AG04449 (cell line): ENCODE measurements around the gene CRIP3.

Experiments
- CTCF ChIA-PET: fragments of 350-600 bp; formaldehyde crosslinking; extraction: SDS; loops from one replicate; lab custom pipeline; 2021; ENCODE audit warnings: antibody characterized with exemption; lab: Yijun Ruan, JAX
- POLR2A ChIA-PET: fragments of 400-600, 350-600 bp; formaldehyde crosslinking; extraction: SDS; loops from one replicate; lab custom pipeline; 2020; ENCODE audit warnings: antibody characterized with exemption, inconsistent platforms; lab: Yijun Ruan, JAX
- DNase-seq: peaks from one replicate; pipeline ENCODE4 v3.0.0-alpha.2; 2010; ENCODE audit warnings: low read depth, low spot score
- H3K4me3 ChIP-seq: 2 replicates; pipeline ENCODE4 v1.5.1; 2011; ENCODE audit warnings: low read depth, mild to moderate bottlenecking, control low read depth, low read length
- TF ChIP-seq, protein P1 (sequence below): IDR thresholded peaks from one replicate; pipeline ENCODE4 v1.5.1; 2011; ENCODE audit warnings: mild to moderate bottlenecking, moderate library complexity, low read length, control low read depth, inconsistent platforms; ENCODE audit not compliant: insufficient read depth; ENCODE audit errors: missing control alignments

CRIP3 gene

GRCh38 chr6:43258807-43259686, 49.6 kb downstream of the CRIP3 start:
- TF ChIP-seq, protein P1, sequence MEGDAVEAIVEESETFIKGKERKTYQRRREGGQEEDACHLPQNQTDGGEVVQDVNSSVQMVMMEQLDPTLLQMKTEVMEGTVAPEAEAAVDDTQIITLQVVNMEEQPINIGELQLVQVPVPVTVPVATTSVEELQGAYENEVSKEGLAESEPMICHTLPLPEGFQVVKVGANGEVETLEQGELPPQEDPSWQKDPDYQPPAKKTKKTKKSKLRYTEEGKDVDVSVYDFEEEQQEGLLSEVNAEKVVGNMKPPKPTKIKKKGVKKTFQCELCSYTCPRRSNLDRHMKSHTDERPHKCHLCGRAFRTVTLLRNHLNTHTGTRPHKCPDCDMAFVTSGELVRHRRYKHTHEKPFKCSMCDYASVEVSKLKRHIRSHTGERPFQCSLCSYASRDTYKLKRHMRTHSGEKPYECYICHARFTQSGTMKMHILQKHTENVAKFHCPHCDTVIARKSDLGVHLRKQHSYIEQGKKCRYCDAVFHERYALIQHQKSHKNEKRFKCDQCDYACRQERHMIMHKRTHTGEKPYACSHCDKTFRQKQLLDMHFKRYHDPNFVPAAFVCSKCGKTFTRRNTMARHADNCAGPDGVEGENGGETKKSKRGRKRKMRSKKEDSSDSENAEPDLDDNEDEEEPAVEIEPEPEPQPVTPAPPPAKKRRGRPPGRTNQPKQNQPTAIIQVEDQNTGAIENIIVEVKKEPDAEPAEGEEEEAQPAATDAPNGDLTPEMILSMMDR = no peak
- CTCF ChIA-PET = interaction anchor here (9.4 kb wide), 1 partner anchor 78 kb away, joined by 156 read pairs; no protein-coding TSS in a partner anchor
- POLR2A ChIA-PET = interaction anchor here (0.6 kb wide), 1 partner anchor 163 kb away, joined by 3 read pairs; no protein-coding TSS in a partner anchor
- no peak for DNase-seq
- no peak overlapping the region for H3K4me3 ChIP-seq

DNA sequence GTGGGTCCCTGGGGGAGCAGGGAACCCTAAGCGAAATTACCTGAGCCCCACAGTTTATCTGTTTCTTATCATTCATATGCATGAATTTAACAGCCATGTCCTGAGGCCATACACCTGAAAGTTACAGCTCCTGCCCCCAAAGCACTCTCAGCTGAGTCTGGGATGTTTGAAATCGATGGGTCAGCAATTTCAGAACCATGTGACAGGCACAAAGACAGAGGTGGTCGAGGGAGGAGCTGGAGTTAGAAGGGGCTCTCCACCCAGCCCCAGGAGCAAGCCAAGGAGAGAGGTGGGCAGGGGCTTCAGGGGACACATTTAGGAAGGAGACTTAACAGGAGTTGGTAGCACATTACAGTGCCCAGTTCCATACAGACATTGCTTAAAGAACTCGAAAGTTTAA, 50.4 kb downstream of the CRIP3 start:
- ChIA-PET CTCF (interaction anchor here (9.4 kb wide), 1 partner anchor 79 kb away, joined by 156 read pairs; no protein-coding TSS in a partner anchor), POLR2A (no interaction called here)
- TF ChIP-seq, protein P1 = no peak
- DNase-seq = no peak
- no peak overlapping the region for H3K4me3 ChIP-seq

DNA sequence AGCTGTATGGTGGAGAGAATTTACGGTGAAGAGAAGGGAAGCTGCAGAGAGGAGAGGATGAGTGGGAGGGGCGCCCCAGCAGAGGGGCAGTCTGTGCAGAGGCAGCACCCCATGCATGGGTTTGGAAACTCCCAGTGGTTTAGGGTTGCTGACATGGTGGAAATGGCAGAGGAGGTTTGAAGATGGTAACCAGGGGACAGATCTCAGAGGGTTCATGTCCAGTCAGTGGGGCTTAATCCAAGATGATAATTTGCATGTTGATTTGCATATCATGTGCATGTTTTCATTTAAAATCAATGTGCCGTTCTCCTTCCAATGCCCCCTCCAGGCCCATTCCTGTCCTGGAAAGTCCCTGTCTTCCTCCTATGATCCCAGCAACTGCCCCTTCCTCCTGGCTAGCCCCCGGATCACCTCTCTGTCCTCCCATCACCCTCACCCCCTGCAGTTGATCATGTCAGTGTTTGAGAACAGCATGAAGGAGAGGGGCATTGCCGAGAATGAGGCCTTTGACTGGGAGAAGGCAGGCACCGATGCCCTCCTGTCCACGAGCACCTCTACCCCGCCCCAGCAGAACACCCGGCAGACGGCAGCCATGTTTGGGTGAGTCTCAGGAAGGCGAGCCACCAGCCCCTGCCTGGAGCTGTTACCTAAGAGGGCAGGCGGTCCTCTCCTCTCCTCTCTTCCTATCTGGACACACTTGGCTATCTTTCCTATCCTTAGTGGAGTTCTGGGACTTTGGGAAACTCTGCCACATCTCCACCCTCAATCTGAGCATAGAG, 51.1 kb downstream of the CRIP3 start:
- ChIA-PET POLR2A (no interaction called here), CTCF (interaction anchor here (1.8 to 9.4 kb wide), 3 partner anchors 28 to 80 kb away, joined by 4 to 156 read pairs (median 7); no protein-coding TSS in a partner anchor)
- no peak overlapping the region for H3K4me3 ChIP-seq
- TF ChIP-seq, protein P1 = no peak
- no peak for DNase-seq

DNA sequence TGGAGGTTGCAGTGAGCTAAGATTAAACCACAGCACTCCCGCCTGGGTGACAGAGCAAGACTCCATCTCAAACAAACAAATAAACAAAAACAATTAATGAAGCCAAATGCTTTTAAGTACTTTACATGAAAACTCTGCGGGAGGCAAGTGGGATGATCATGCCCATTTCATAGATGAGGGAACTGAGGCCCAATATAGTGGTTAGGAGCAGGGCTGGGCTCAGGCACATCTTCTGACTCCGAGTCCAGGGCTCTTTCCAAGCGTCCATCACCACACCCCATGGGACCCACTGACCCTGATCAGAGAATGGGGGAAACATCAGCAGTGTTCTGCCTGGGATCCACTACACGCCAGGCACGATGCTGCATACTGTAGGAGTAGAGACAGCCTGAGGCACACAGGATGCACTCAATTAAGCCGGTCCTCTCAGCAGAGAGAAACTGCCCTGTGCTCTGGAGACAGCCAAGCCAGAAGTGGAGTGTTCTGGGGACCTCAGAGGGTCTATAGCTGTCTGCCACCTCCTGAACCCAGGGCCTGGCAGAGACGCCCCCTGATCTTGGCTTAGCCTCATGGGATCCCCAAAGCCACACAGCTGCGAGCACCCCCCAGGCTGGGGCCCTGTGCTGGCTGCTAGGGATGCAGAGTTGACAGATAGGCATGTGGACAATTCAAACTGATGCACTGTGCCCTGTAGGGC, 51.8 kb downstream of the CRIP3 start:
- POLR2A ChIA-PET = no interaction called here
- TF ChIP-seq, protein P1 = no peak
- CTCF ChIA-PET = interaction anchor here (1.2 to 2.0 kb wide), 3 partner anchors 27 to 78 kb away, joined by 3 to 7 read pairs (median 4); partner anchors contain the start of gene DNPH1
- DNase-seq = no peak
- no peak overlapping the region for H3K4me3 ChIP-seq
